GM19099 (cell line): ENCODE data around the gene AP1G2.

Source experiments
- POLR2A ChIP-seq: IDR thresholded peaks from 3 replicates; pipeline ENCODE4 v1.6.1; 2011; ENCODE audit warnings: low read depth; ENCODE audit not compliant: insufficient read length; ENCODE audit errors: extremely low read depth

AP1G2 gene

GRCh38 chr14:23578560-23579310 is 11.1 kb upstream of the AP1G2 start, which contains the start of gene JPH4:
Gene JPH4, minus strand, starts transcription at chr14:23578790. Its CDS starts 1,337 bp downstream, at chr14:23577453.
- TF ChIP-seq POLR2A: no peak

- no peak for TF ChIP-seq POLR2A
Measured at GRCh38 chr14:23577710-23578392, 10.3 kb upstream of the AP1G2 start.

GRCh38 chr14:23577004-23577681 is 9.6 kb upstream of the AP1G2 start:
- no peak for TF ChIP-seq POLR2A

DNA sequence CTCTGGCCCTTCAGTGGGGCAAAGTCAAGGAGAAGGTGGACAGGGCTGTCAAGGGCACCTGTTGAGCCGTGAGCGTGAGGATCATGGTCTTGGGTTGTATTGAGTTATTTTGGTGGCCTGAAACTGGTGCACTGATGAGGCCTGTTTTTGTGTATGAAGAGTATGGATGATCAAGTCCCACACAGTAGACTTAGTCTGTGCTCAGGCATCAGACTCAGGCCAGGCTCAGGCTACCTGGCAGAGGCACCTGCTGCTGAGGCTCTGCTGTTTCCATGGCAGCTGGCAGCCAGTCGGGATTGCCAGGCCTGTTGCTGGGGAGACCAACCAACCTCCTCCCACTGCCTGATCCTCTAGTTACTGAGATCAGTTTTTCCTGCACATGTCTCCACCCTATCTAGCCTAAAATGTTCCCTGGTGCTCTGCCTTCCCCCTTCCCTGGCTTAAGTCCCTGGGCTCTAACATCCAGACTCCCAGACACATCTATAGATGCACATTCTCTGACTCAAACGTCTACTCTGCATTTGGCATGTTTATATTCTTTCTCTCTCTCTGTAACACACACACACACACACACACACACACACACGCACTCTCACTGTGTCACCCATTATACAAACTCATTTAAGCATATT is 5.9 kb upstream of the AP1G2 start:
- no peak for TF ChIP-seq POLR2A

DNA sequence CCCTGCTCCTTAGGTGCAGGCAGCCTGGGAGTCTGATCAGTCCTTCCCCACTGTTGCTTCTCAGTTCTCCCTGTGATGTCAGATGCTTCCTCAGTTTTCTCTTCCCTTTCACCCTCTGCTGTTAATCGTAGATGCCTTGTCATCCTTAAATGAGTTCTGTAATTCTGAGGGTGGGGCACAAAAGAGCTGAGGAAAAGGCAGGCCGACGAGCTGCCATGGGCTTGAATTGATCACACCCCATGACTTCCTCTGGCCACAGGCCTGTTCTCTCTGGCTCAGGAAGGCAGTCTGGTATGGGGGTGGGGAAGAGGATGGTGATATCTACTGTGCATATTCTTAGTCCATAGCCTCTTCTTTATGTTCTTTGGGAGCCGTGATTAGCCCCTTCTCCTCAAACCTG is 5.2 kb upstream of the AP1G2 start:
- TF ChIP-seq POLR2A: no peak

DNA sequence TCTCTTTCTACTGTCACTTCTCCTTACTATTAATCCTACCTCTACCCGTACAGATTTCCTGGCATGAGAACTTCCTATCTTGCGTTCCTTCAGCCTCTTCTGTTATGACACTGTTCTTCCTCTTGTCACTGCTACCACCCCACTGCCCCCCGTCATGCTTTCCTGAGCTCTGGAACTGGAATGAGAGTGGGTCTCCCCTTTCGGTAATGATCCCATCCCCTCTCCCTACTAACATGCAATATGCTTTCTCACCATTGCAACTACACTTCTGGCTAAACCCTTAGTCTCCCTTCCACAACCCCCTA is 4.9 kb upstream of the AP1G2 start:
- TF ChIP-seq POLR2A: no peak

GRCh38 chr14:23571701-23572523 is 4.3 kb upstream of the AP1G2 start:
- TF ChIP-seq POLR2A: no peak

DNA sequence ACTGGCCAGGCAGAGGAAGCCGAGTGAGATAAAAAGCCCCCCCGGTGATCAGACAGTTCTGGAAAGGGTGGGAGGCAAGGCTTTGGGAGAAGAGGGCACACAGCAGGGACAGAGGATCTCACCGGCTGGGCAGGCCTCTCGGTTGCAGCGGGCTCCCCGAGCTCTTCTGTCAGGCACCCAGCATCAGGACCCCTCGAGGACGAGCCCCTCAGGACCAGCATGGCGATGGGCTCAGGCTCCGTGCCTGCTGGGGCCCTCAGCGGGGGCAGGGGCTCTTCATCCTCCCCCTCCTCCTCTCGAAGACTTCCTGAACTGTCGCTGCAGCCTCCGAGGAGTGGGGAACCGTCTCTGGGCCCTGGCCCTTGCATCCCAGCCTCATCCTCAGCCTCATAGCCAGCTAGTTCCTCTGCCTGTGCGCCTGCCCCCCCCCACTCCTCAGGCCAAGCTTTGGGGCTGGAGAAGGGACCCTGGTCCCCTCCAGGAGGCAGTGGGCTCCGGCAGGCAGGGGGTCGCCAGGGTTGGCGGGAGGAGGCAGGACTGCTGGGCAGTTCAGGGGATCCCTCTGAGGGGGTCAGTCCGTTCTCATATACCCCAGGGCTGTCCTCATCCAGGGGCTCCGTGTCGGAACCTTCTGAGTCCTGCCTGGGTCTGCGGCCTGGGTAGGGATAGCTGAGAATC is 3.4 kb upstream of the AP1G2 start:
- TF ChIP-seq POLR2A: no peak

DNA sequence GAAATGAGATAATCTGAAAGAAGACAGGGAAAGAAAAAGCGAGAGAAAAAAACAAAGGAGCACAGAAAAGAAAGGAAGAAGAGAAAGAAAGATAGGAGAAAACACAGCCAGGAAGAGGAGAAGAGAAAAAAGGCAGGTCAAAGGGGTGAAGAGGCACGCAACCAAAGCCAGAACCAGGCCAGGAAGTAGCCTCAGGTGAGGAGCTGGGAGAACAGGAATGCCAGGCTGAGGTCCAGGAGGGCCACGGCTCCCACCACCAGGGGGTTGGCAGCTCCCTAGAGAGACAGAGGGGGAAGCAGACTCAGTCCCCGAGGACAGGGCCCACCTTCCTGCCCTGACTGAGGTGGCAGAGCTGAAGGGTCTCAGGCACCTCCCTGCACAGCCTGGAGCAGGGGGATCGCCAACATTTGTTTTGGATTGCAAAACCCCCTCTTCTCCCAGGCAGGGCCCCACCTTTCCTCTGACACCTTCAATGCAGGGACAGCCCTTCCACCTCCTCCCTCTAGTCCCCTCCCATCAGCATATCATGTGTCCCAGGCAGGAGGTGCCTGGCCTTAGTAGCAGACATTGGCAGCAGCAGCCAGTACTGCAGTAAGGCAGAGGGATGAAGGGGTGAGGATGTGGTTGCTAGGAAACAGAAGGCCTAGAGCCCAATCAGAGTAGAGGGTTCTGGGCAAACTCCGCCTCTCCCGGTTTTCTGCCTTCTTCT is 2.0 kb upstream of the AP1G2 start:
- no peak for TF ChIP-seq POLR2A

- TF ChIP-seq POLR2A: no peak
Measured at GRCh38 chr14:23568600-23569331, 1.2 kb upstream of the AP1G2 start.

DNA sequence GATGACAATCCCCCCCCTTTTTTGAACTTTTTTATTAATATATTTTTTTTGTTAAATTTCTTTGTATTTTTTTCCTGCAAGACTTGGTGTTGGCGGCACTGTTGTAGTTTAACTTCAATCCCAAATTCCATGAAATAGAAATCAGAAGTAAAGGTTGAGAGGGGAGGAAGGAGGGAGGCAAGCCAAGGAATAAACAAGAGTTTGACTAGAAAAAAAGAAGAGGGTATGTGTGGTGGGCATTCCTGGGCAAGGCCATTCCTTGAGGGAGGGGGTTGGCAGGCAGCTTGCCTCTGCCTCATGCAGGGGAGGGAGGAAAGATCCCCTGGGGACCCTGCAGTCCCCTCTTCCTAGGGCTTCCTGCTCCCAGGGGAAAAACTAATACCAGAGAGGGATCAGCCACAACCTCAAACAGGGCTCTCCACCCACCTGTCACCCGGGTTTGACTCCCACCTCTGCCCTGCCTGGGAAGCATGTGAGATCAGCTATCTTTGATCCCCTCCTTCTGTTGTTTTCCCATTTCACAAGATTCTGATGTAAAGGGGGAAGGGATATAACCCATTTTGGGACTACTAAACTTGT is 519 bp upstream of the AP1G2 start:
- TF ChIP-seq POLR2A: no peak

DNA sequence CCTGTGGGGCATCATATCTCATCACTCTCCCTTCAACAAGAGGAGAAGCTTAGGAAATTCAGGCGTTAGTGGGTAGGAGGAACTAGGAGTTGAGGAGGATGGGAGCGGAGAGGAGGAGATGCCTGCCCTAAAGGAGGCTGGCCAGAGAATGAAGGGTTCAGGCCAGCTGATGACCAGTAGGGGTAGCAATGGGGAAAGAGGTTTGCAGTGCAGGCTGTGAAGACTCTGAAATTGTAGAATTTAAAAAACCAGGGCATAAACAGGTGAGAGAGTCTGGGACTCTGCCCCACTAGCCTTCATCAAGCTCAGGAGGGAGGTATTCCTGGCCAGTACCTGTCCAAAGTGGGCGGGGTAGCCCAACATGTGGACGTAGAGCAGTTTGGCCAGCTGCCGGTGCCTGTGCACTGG is 809 bp downstream of the AP1G2 start:
- TF ChIP-seq POLR2A: no peak

- no peak for TF ChIP-seq POLR2A
Measured at GRCh38 chr14:23566112-23566777, 1.3 kb downstream of the AP1G2 start.

GRCh38 chr14:23565626-23566025 is 2.0 kb downstream of the AP1G2 start:
- no peak for TF ChIP-seq POLR2A
